BJ (cell line): Measurements from ENCODE around the gene CCDC33. TPM values are rescaled to one million over a fixed set of nuclear protein-coding genes. Genes with fewer than 3 reads are reported as not detected.

Source experiments
- CTCF ChIA-PET: fragments of 350-600 bp; formaldehyde crosslinking; extraction: SDS; loops from one replicate; lab custom pipeline; 2021; ENCODE audit warnings: antibody characterized with exemption, inconsistent platforms; lab: Yijun Ruan, JAX
- POLR2A ChIA-PET: fragments of 300-600 bp; sonication (Branson Sonifier 250); formaldehyde crosslinking; extraction: SDS; loops from one replicate; lab custom pipeline; 2021; ENCODE audit warnings: antibody characterized with exemption; lab: Charles Lee
- DNase-seq: peaks from one replicate; pipeline ENCODE4 v3.0.0-alpha.2; 2011; ENCODE audit warnings: low read depth
- H3K27me3 ChIP-seq: 2 replicates; pipeline ENCODE4 v1.6.0; 2011; ENCODE audit warnings: low read length; ENCODE audit not compliant: control insufficient read depth, insufficient read depth
- H3K36me3 ChIP-seq: 2 replicates; pipeline ENCODE4 v1.5.1; 2011; ENCODE audit warnings: low read length; ENCODE audit not compliant: control insufficient read depth, insufficient read depth
- H3K4me3 ChIP-seq: 2 replicates; pipeline ENCODE4 v1.5.1; 2011; ENCODE audit warnings: low read depth, mild to moderate bottlenecking, control low read depth, low read length
- polyA plus RNA-seq: library from polyadenylated mRNA; depleted of rRNA; stranded (reverse); fragments of >200 nt; gene quantifications from 2 replicates; pipeline ENCODE4 v1.2.3, GENCODE V29; 2011
- TF ChIP-seq, protein P1 (sequence below): IDR thresholded peaks from 2 replicates; pipeline ENCODE4 v1.5.1; 2011; ENCODE audit warnings: low read depth, mild to moderate bottlenecking, control low read depth, inconsistent platforms, low read length, moderate library complexity; ENCODE audit not compliant: insufficient read depth

The CCDC33 gene
- polyA plus RNA-seq, 1 experiment, result 0.26 TPM

DNA sequence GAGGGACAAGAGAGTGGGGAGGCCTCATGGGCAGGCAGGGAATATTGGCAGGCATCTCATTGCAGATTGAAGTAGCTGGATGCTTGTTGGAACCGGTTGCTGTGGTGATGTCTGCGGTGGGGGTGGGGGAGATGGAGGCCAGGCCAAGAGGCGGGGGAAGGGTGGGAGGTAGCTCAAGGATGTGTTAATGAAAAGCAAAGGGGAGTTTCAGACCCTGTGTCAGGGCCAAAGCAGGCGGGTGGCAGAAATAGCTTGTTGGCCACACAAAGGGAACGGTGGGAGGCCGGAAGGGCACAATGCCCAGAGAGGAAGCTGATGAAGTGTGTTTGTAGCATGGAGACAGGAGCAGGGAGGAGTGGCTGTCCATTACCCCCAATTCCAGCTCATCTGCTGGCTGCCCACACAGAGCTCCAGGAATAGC is 28.0 kb downstream of the CCDC33 start:
- DNase-seq, result no peak
- Histone ChIP-seq H3K27me3 (peaks cover 20% of the 10 kb centered on the region), H3K4me3 (no peak overlapping the region), H3K36me3 (no peaks in the 10 kb centered on the region)
- TF ChIP-seq, protein P1, sequence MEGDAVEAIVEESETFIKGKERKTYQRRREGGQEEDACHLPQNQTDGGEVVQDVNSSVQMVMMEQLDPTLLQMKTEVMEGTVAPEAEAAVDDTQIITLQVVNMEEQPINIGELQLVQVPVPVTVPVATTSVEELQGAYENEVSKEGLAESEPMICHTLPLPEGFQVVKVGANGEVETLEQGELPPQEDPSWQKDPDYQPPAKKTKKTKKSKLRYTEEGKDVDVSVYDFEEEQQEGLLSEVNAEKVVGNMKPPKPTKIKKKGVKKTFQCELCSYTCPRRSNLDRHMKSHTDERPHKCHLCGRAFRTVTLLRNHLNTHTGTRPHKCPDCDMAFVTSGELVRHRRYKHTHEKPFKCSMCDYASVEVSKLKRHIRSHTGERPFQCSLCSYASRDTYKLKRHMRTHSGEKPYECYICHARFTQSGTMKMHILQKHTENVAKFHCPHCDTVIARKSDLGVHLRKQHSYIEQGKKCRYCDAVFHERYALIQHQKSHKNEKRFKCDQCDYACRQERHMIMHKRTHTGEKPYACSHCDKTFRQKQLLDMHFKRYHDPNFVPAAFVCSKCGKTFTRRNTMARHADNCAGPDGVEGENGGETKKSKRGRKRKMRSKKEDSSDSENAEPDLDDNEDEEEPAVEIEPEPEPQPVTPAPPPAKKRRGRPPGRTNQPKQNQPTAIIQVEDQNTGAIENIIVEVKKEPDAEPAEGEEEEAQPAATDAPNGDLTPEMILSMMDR, result no peak
- POLR2A ChIA-PET, result no interaction called here
- CTCF ChIA-PET, result interaction anchor here (0.6 to 1.5 kb wide), 4 partner anchors 15 to 738 kb away, joined by 3 to 4 read pairs (median 3); no protein-coding TSS in a partner anchor

DNA sequence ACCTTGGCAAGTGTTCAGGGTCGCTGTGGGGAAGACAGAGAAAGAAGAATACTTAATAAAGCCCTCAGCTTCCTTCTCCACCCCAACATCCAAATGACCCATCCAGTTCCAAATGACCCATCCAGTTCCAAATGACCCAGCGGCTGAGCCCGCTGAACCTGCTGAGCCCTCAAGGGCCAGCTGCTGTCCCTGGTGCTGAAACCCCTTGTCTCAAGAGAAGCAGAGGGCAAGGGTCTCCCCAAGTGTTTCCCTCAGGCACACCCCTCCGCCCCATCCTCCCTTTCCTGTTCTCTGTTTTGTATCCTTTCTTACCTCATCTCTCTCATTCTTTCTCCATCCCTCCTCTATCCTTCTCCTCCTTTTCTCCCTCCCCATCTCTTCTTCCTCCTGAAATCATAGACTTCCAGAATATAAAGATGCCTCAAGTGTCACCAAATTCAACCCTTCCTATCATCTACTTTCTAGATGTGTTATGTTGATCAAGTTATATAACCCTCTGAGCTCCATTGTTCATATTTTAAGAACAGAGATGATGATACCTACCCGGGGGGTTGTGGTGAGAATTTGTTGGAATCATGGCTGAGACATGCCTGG is 29.0 kb downstream of the CCDC33 start:
- CTCF ChIA-PET, result interaction anchor here (1.1 to 1.7 kb wide), 4 partner anchors 16 to 211 kb away, joined by 3 to 4 read pairs (median 3); no protein-coding TSS in a partner anchor

DNA sequence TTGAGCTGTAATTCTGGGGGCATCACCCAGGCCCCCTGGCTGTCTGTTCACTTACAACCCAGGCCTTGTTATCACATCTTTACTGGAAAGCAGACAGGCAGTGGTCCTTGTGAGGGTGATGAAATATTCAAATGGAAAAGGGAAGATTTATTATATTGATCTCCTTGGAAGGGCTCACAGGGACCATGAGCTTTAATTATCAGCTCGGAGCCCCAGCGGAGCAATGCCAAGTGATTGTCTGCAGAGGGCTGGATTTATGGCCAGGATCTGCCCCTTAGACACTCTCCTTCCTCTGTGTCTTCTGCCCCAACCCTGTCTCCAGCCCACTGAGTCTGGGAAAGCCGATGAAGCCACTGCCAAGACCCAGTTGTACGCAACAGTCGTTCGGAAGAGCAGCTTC is 31.9 kb downstream of the CCDC33 start:
- ChIA-PET CTCF (interaction anchor here (0.7 to 1.0 kb wide), 2 partner anchors 8 to 132 kb away, joined by 3 read pairs; no protein-coding TSS in a partner anchor), POLR2A (no interaction called here)
- Histone ChIP-seq H3K4me3 (no peak overlapping the region), H3K36me3 (no peaks in the 10 kb centered on the region), H3K27me3 (peaks cover 9% of the 10 kb centered on the region)
- TF ChIP-seq, protein P1, result no peak
- no peak for DNase-seq

More for the DNA sequence above, 29.0 kb downstream of the CCDC33 start:
- POLR2A ChIA-PET, result no interaction called here
- Histone ChIP-seq H3K36me3 (no peaks in the 10 kb centered on the region), H3K4me3 (no peak overlapping the region), H3K27me3 (peaks cover 13% of the 10 kb centered on the region)
- TF ChIP-seq, protein P1, result no peak
- DNase-seq, result no peak

DNA sequence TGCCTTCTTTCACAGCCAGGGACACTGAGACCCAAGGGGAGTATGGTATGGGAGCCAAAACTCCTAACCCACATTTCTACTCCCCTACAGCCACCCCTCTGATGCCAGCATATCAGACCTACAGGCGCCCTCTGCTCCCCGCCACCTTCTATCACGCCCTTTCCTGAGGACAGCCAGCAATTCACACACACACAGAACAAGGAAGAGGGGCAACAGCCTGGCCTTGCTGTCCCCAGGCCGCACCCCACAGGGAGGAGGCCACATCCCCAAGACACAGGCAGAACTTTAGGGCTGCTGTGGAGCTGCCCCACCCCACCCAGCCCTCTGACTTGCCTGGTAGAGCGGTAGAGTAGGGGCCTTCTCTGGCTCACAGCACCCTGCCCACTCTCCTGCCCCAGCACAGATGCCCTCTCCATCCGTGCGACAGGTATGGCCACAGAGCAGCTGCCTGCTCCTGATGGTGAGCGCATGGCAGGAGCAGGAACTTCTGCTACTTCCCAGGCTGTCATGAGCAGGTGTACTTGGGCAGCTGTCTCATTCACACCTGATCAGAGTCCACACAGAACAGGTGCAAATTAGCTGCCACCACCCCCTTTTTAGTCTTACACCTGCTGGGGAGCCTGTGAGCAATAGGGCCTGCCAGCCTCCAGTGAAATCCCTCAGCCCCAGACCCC is 33.4 kb downstream of the CCDC33 start:
- ChIA-PET CTCF (interaction anchor here (1.4 kb wide), 1 partner anchor 14 kb away, joined by 3 read pairs; no protein-coding TSS in a partner anchor), POLR2A (no interaction called here)
- DNase-seq, result no peak
- Histone ChIP-seq H3K4me3 (no peak overlapping the region), H3K27me3 (peaks cover 7% of the 10 kb centered on the region), H3K36me3 (no peaks in the 10 kb centered on the region)
- TF ChIP-seq, protein P1, result no peak

DNA sequence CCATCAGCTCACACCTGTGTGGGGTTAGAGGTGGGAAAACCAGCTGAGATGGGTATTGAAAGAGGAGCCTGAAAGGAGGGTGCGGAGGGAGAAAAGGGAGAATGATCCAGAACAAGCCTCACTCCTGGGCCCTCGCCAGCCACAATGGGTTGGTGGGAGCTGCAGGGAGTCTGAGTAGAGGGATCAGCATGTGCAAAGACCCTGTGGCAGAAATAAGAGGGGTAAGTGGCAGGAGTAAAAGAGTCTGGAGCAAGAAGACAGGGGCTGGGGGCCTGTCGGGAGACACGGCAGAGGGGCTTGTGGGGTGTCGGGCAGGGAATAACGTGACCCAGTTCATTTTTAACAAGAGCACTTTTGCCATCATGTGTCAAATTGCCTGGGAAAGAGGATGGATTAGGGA is 34.0 kb downstream of the CCDC33 start:
- ChIA-PET POLR2A (no interaction called here), CTCF (interaction anchor here (1.4 kb wide), 1 partner anchor 14 kb away, joined by 3 read pairs; no protein-coding TSS in a partner anchor)
- no peaks in the 10 kb centered on the region for H3K36me3 ChIP-seq
- TF ChIP-seq, protein P1, result no peak
- no peak for DNase-seq
- no peak overlapping the region for H3K4me3 ChIP-seq
- peaks cover 7% of the 10 kb centered on the region for H3K27me3 ChIP-seq
